Neural progenitor cell (in vitro differentiated cells): Measurements from ENCODE around the gene WSCD2. TPM values are rescaled to one million over a fixed set of nuclear protein-coding genes. Genes with fewer than 3 reads are reported as not detected.

Source experiments
- DNase-seq: peaks from one replicate; pipeline ENCODE4 v3.0.0-alpha.2; 2016; ENCODE audit warnings: low spot score
- H2AFZ ChIP-seq: fragments of 200-600 bp; sonication (generic); replicated peaks from 2 replicates; pipeline ENCODE4 v1.6.1; 2016; ENCODE audit warnings: antibody characterized with exemption
- H3F3A ChIP-seq: fragments of 200-600 bp; sonication (generic); 2 replicates; pipeline ENCODE4 v1.6.1; 2016; ENCODE audit warnings: antibody characterized with exemption, low read depth
- H3K27ac ChIP-seq: fragments of 200-600 bp; sonication (generic); 2 replicates; pipeline ENCODE4 v1.5.1; 2016; ENCODE audit warnings: mild to moderate bottlenecking
- H3K27me3 ChIP-seq: fragments of 200-600 bp; sonication (generic); 2 replicates; pipeline ENCODE4 v1.6.1; 2016; ENCODE audit warnings: mild to moderate bottlenecking, moderate library complexity
- H3K36me3 ChIP-seq: fragments of 200-600 bp; sonication (generic); 2 replicates; pipeline ENCODE4 v1.5.1; 2016
- H3K4me1 ChIP-seq: fragments of 200-600 bp; sonication (generic); 2 replicates; pipeline ENCODE4 v1.6.1; 2016; ENCODE audit warnings: mixed run types
- H3K4me2 ChIP-seq: fragments of 200-600 bp; sonication (generic); 2 replicates; pipeline ENCODE4 v1.6.1; 2016
- H3K4me3 ChIP-seq: fragments of 200-600 bp; sonication (generic); 2 replicates; pipeline ENCODE4 v1.5.1; 2016
- H3K79me2 ChIP-seq: fragments of 200-600 bp; sonication (generic); 2 replicates; pipeline ENCODE4 v1.6.1; 2016; ENCODE audit warnings: low read depth
- H3K9ac ChIP-seq: fragments of 200-600 bp; sonication (generic); 2 replicates; pipeline ENCODE4 v1.6.1; 2016
- H3K9me3 ChIP-seq: fragments of 200-600 bp; sonication (generic); 2 replicates; pipeline ENCODE4 v1.5.1; 2016; ENCODE audit warnings: low read depth
- H4K20me1 ChIP-seq: fragments of 200-600 bp; sonication (generic); 2 replicates; pipeline ENCODE4 v1.6.1; 2016; ENCODE audit warnings: low read depth
- H3K27ac Mint-ChIP-seq: 3 replicates; pipeline ENCODE4 v1.8.0; 2021; ENCODE audit warnings: mixed read lengths
- H3K27me3 Mint-ChIP-seq: 2 replicates; pipeline ENCODE4 v1.8.0; 2022; ENCODE audit warnings: low read depth, mild to moderate bottlenecking, inconsistent platforms, moderate library complexity, mixed read lengths; ENCODE audit not compliant: insufficient read depth
- H3K36me3 Mint-ChIP-seq: 3 replicates; pipeline ENCODE4 v1.8.0; 2021; ENCODE audit warnings: mixed read lengths
- H3K4me1 Mint-ChIP-seq: 3 replicates; pipeline ENCODE4 v1.8.0; 2021; ENCODE audit warnings: mixed read lengths
- H3K4me3 Mint-ChIP-seq: 3 replicates; pipeline ENCODE4 v1.8.0; 2021; ENCODE audit warnings: mild to moderate bottlenecking, moderate library complexity, mixed read lengths
- H3K9me3 Mint-ChIP-seq: 3 replicates; pipeline ENCODE4 v1.8.0; 2020; ENCODE audit warnings: mixed read lengths
- CTCF ChIP-seq: fragments of 200-600 bp; sonication (generic); IDR thresholded peaks from 2 replicates; pipeline ENCODE4 v1.5.1; 2017; ENCODE audit warnings: antibody characterized with exemption, mild to moderate bottlenecking
- EZH2 ChIP-seq: fragments of 200-600 bp; sonication (generic); IDR thresholded peaks from 2 replicates; pipeline ENCODE4 v1.6.1; 2017; ENCODE audit warnings: antibody characterized with exemption, mild to moderate bottlenecking, moderate library complexity
- EZH2phosphoT487 ChIP-seq: fragments of 200-600 bp; sonication (generic); IDR thresholded peaks from 2 replicates; pipeline ENCODE4 v1.6.1; 2017; ENCODE audit warnings: antibody characterized with exemption
- total RNA-seq: library from RNA; depleted of rRNA; stranded (reverse); fragments of >200 nt; gene quantifications from 2 replicates; pipeline ENCODE4 v1.2.3, GENCODE V29; 2015; ENCODE audit warnings: low replicate concordance

WSCD2 gene
- total RNA-seq, 1 donor from 2014 or later = 6.6 TPM

GRCh38 chr12:108226866-108227265, 97.8 kb downstream of the WSCD2 start:
- no peaks in the 10 kb centered on the region for H4K20me1 ChIP-seq
- TF ChIP-seq EZH2phosphoT487 (no peak), CTCF (no peak), EZH2 (no peak)
- H3K79me2 ChIP-seq = no peaks in the 10 kb centered on the region
- no peak overlapping the region for H3K4me3 Mint-ChIP-seq
- H2AFZ ChIP-seq = no peak overlapping the region
- no peaks in the 10 kb centered on the region for H3K27me3 ChIP-seq
- no peak overlapping the region for H3K27ac ChIP-seq
- no peaks in the 10 kb centered on the region for H3K4me1 ChIP-seq
- DNase-seq = no peak
- no peaks in the 10 kb centered on the region for H3K9me3 Mint-ChIP-seq
- no peak overlapping the region for H3K9ac ChIP-seq
- no peak overlapping the region for H3K4me2 ChIP-seq
- H3K9me3 ChIP-seq = no peaks in the 10 kb centered on the region
- H3K4me3 ChIP-seq = no peak overlapping the region
- H3K36me3 Mint-ChIP-seq = peaks cover 1% of the 10 kb centered on the region
- H3K36me3 ChIP-seq = no peaks in the 10 kb centered on the region
- peaks cover 15% of the 10 kb centered on the region for H3K27me3 Mint-ChIP-seq
- peaks cover 6% of the 10 kb centered on the region for H3K4me1 Mint-ChIP-seq
- H3F3A ChIP-seq = no peaks in the 10 kb centered on the region
- no peak overlapping the region for H3K27ac Mint-ChIP-seq

- no peak for TF ChIP-seq EZH2
- no peak for TF ChIP-seq EZH2phosphoT487
- no peak for TF ChIP-seq CTCF
- no peaks in the 10 kb centered on the region for H4K20me1 ChIP-seq
- H3K9ac ChIP-seq = no peak overlapping the region
- no peaks in the 10 kb centered on the region for H3K9me3 Mint-ChIP-seq
- H3K27ac Mint-ChIP-seq = no peak overlapping the region
- no peak overlapping the region for H2AFZ ChIP-seq
- H3K27ac ChIP-seq = no peak overlapping the region
- no peaks in the 10 kb centered on the region for H3F3A ChIP-seq
- H3K9me3 ChIP-seq = no peaks in the 10 kb centered on the region
- H3K36me3 ChIP-seq = no peaks in the 10 kb centered on the region
- H3K4me3 Mint-ChIP-seq = no peak overlapping the region
- H3K4me1 Mint-ChIP-seq = peaks cover 6% of the 10 kb centered on the region
- H3K4me2 ChIP-seq = no peak overlapping the region
- no peak overlapping the region for H3K4me3 ChIP-seq
- no peaks in the 10 kb centered on the region for H3K79me2 ChIP-seq
- no peaks in the 10 kb centered on the region for H3K27me3 ChIP-seq
- H3K4me1 ChIP-seq = no peaks in the 10 kb centered on the region
- H3K36me3 Mint-ChIP-seq = peaks cover 1% of the 10 kb centered on the region
- H3K27me3 Mint-ChIP-seq = peaks cover 15% of the 10 kb centered on the region
- DNase-seq = no peak
These were observed 99.7 kb downstream of the WSCD2 start for GRCh38 chr12:108228746-108229145.

- Histone ChIP-seq H3K9ac (no peak overlapping the region), H3K9me3 (no peaks in the 10 kb centered on the region), H3K4me3 (no peak overlapping the region), H3F3A (peaks cover 14% of the 10 kb centered on the region), H3K36me3 (no peaks in the 10 kb centered on the region), H3K79me2 (no peaks in the 10 kb centered on the region), H3K4me1 (peaks cover 9% of the 10 kb centered on the region), H4K20me1 (no peaks in the 10 kb centered on the region), H2AFZ (no peak overlapping the region), H3K4me2 (no peak overlapping the region), H3K27me3 (peaks cover 3% of the 10 kb centered on the region), H3K27ac (no peak overlapping the region)
- Mint-ChIP-seq H3K4me1 (peaks cover 22% of the 10 kb centered on the region), H3K4me3 (no peak overlapping the region), H3K36me3 (peaks cover 1% of the 10 kb centered on the region), H3K27ac (no peak overlapping the region), H3K27me3 (peaks cover 10% of the 10 kb centered on the region), H3K9me3 (no peaks in the 10 kb centered on the region)
- no peak for TF ChIP-seq EZH2
- TF ChIP-seq CTCF = no peak
- no peak for TF ChIP-seq EZH2phosphoT487
- no peak for DNase-seq
These were observed 102.2 kb downstream of the WSCD2 start for GRCh38 chr12:108231109-108231905.
